ENCODE results near the gene CACNA2D3.

Gene CACNA2D3

DNA sequence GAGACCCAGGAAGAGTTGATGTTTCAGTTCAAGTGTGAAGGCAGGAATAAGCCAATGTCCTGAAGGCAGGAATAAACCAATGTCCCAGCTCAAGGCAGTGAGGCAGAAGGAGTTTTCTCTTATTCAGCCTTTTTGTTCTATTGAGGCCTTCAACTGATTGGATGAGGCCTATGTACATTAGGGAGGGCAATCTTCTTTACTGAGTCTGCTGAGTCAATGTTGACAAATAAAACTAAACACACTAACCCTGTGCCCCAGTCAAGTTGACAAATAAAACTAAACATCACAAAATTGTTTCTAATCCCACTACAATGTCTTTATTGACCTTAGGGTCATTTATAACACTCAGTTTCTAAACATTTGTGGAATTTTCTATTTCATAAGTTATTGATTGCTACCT is 100.0 kb downstream of the CACNA2D3 start:
- no peak for DNase-seq

- no peak for DNase-seq
These were observed 100.7 kb downstream of the CACNA2D3 start for GRCh38 chr3:54223063-54223462.

GRCh38 chr3:54225841-54226528 is 103.6 kb downstream of the CACNA2D3 start:
- DNase-seq: no peak

DNA sequence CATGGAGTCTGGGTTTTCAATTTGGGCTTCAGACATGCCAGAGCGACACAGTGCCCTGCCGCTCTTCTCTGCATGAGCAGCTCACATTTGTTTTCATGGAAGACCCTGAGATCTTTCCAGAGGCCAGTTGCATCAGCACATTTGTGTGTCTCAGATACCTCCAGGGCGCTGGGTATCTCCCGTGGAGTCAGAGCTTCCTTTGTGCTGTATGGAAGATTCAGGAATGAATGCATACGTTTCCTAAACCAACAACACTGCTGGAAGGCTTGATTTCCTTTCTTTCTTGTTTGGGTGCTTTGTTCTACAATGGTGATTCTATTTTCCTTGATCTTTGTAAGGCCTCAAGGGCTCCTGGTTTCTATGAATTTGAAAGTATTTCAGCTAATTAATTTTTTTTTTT is 106.5 kb downstream of the CACNA2D3 start:
- no peak for DNase-seq

- DNase-seq: no peak
These were observed 110.3 kb downstream of the CACNA2D3 start for GRCh38 chr3:54232618-54233017.

DNA sequence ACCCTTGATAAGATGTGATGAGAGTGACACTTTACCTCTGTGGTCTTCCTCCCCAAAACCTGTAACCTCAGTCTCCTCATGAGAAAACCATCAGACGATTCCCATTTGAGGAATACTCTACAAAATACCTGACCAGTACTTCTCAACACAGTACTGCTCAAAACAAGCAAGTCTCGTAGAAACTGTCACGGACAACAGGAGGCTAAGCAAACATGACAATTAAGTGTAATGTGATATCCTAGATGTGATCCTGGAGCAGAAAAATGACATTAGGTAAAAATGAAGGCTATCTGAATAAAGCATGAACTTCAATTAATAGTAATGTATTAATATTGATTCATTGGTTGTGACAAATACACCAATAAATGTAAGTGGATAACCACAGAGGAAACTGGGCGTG is 113.6 kb downstream of the CACNA2D3 start:
- DNase-seq: no peak

GRCh38 chr3:54237109-54237508 is 114.8 kb downstream of the CACNA2D3 start:
- no peak for DNase-seq

- no peak for DNase-seq
These were observed 115.6 kb downstream of the CACNA2D3 start for GRCh38 chr3:54237788-54238502.

- DNase-seq: no peak
These were observed 118.0 kb downstream of the CACNA2D3 start for GRCh38 chr3:54240309-54240708.

- no peak for DNase-seq
These were observed 120.9 kb downstream of the CACNA2D3 start for GRCh38 chr3:54243056-54243931.

DNA sequence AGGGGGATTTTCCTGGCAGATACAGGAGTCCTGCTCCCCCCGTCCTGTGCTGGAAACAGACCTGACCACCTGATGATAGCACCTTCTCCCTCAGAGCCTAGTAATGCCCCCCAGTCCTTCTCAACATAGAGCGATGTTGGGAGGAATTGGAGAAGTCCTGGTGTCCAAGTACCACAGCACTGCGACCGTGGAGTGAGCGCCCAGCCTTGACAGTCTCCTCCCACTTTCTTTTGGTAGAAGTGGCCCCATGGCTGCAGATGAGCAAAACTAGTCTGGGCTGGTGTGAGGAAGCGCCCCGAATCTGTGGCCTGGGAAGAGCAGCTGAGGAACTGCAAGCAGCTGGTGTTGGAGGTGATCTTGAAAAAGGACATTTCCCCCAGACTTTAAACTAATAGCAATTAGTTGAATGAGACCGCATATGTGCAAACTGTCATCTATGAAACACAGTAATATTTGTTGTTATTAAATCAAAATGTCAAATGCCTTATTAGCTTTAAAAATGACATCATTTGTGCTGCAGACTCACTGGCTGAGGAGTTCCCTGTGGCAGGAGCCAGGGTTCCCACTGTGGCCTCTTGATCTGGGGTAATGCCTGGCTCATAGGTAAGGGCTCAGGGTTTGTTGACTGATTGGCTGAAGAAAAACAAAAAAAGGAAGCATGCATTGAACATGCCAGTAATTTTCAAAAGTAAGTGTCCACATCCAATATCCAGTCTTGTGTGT is 121.8 kb downstream of the CACNA2D3 start:
- no peak for DNase-seq

DNA sequence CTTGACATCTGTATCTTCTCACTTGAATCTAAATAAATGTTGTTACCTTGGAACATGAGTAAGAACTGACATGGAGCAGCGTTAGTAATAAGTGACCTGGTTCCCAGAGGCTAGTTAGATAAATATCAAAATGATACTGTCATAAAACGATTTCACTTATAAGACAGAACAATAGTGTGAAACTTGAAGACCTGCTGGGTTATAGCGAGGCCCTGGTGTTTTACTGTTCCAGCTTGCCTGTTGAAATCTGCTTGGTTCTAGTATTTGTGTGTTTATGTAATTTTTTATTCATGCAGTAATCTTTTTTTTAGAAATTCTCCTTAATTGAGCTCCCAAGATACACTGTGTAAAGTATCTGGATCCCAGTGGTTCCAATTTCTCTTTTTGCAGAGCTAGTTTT is 129.4 kb downstream of the CACNA2D3 start:
- DNase-seq: no peak

- DNase-seq: no peak
These were observed 134.9 kb downstream of the CACNA2D3 start for GRCh38 chr3:54257125-54257720.

- no peak for DNase-seq
These were observed 137.3 kb downstream of the CACNA2D3 start for GRCh38 chr3:54259636-54260035.

DNA sequence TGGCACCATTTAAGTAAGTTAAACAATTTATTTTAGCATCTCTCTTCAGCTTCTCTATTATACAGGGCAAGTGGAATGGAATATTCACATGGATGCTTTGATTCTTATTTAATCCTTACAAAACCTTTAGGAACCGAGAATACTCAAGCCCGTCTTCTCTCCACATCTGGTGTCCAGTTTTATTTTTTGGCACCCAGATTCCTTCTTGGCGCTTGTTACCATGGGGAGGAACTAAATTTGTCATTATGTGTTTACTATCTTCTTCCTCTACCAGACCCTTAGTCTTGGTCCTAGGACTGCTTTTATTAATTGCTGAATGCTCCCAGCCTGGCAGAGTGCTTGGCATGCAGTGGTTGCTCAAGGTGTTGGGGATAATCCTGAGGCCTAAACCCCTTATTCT is 138.8 kb downstream of the CACNA2D3 start:
- DNase-seq: no peak

GRCh38 chr3:54262541-54262940 is 140.2 kb downstream of the CACNA2D3 start:
- DNase-seq: no peak

- DNase-seq: no peak
These were observed 140.6 kb downstream of the CACNA2D3 start for GRCh38 chr3:54262946-54263345.

- DNase-seq: no peak
These were observed 141.7 kb downstream of the CACNA2D3 start for GRCh38 chr3:54264050-54264449.

- no peak for DNase-seq
These were observed 148.6 kb downstream of the CACNA2D3 start for GRCh38 chr3:54270816-54271526.

- DNase-seq: no peak
These were observed 151.4 kb downstream of the CACNA2D3 start for GRCh38 chr3:54273791-54274190.

DNA sequence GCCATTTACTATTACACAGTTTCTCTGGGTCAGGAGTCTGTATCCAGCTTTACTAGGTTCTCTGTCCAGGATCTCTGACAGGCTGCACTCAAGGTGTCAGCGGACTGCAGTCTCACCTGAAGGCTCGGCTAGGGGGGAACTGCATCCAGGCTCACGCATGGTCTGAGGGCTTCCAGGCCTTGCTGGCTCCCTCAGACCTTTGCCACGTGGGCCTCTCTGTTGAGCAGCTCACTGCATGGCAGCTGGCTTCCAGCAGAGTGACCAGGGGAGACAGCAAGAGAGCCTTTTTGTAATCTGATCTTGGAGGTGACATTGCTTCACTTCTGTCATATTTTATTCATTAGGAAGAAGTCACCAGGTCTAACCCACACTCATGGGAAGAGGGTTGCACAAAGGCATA is 152.3 kb downstream of the CACNA2D3 start:
- DNase-seq: no peak

All from effector CD8-positive, alpha-beta T cell (primary cell).